ENCODE data around the gene AFF3. TPM values are rescaled to one million over a fixed set of nuclear protein-coding genes. Genes with fewer than 3 reads are reported as not detected.

Gene AFF3
- total RNA-seq, 1 experiment from 2014 or later: 0.07 TPM

- Histone ChIP-seq H3K27me3 (ENCODE audit: control insufficient read depth, insufficient read depth, low read length) (no peaks in the 10 kb centered on the region), H3K4me3 (ENCODE audit: insufficient read depth, low read depth, low read length) (no peak overlapping the region), H3K36me3 (replicated peaks; ENCODE audit: control insufficient read depth, insufficient read depth, low read length) (no peaks in the 10 kb centered on the region)
- DNase-seq: no peak
These were observed 101.0 kb downstream of the AFF3 start for GRCh38 chr2:100041385-100041784.

GRCh38 chr2:100040906-100041305 lies 101.5 kb downstream of the AFF3 start:
- Histone ChIP-seq H3K4me3 (ENCODE audit: insufficient read depth, low read depth, low read length) (no peak overlapping the region), H3K36me3 (replicated peaks; ENCODE audit: control insufficient read depth, insufficient read depth, low read length) (no peaks in the 10 kb centered on the region), H3K27me3 (ENCODE audit: control insufficient read depth, insufficient read depth, low read length) (no peaks in the 10 kb centered on the region)
- DNase-seq: no peak

GRCh38 chr2:100039291-100039980 lies 103.0 kb downstream of the AFF3 start:
- DNase-seq: no peak
- no peaks in the 10 kb centered on the region for H3K27me3 ChIP-seq (ENCODE audit: control insufficient read depth, insufficient read depth, low read length)
- H3K4me3 ChIP-seq (ENCODE audit: insufficient read depth, low read depth, low read length): no peak overlapping the region
- H3K36me3 ChIP-seq (replicated peaks; ENCODE audit: control insufficient read depth, insufficient read depth, low read length): no peaks in the 10 kb centered on the region

GRCh38 chr2:100038011-100038410 lies 104.4 kb downstream of the AFF3 start:
- Histone ChIP-seq H3K27me3 (ENCODE audit: control insufficient read depth, insufficient read depth, low read length) (no peaks in the 10 kb centered on the region), H3K36me3 (replicated peaks; ENCODE audit: control insufficient read depth, insufficient read depth, low read length) (no peaks in the 10 kb centered on the region), H3K4me3 (ENCODE audit: insufficient read depth, low read depth, low read length) (no peak overlapping the region)
- DNase-seq: peak; percentile 23

GRCh38 chr2:100036793-100037192 lies 105.6 kb downstream of the AFF3 start:
- no peaks in the 10 kb centered on the region for H3K27me3 ChIP-seq (ENCODE audit: control insufficient read depth, insufficient read depth, low read length)
- H3K4me3 ChIP-seq (ENCODE audit: insufficient read depth, low read depth, low read length): no peak overlapping the region
- H3K36me3 ChIP-seq (replicated peaks; ENCODE audit: control insufficient read depth, insufficient read depth, low read length): no peaks in the 10 kb centered on the region
- DNase-seq: no peak

GRCh38 chr2:100036026-100036425 lies 106.4 kb downstream of the AFF3 start:
- no peak for DNase-seq
- Histone ChIP-seq H3K27me3 (ENCODE audit: control insufficient read depth, insufficient read depth, low read length) (no peaks in the 10 kb centered on the region), H3K4me3 (ENCODE audit: insufficient read depth, low read depth, low read length) (no peak overlapping the region), H3K36me3 (replicated peaks; ENCODE audit: control insufficient read depth, insufficient read depth, low read length) (no peaks in the 10 kb centered on the region)

- H3K4me3 ChIP-seq (ENCODE audit: insufficient read depth, low read depth, low read length): no peak overlapping the region
- H3K27me3 ChIP-seq (ENCODE audit: control insufficient read depth, insufficient read depth, low read length): no peaks in the 10 kb centered on the region
- no peaks in the 10 kb centered on the region for H3K36me3 ChIP-seq (replicated peaks; ENCODE audit: control insufficient read depth, insufficient read depth, low read length)
- DNase-seq: no peak
These were observed 108.0 kb downstream of the AFF3 start for GRCh38 chr2:100034431-100034830.

GRCh38 chr2:100033976-100034375 lies 108.4 kb downstream of the AFF3 start:
- H3K36me3 ChIP-seq (replicated peaks; ENCODE audit: control insufficient read depth, insufficient read depth, low read length): no peaks in the 10 kb centered on the region
- no peak overlapping the region for H3K4me3 ChIP-seq (ENCODE audit: insufficient read depth, low read depth, low read length)
- no peaks in the 10 kb centered on the region for H3K27me3 ChIP-seq (ENCODE audit: control insufficient read depth, insufficient read depth, low read length)
- no peak for DNase-seq

- no peak overlapping the region for H3K4me3 ChIP-seq (ENCODE audit: insufficient read depth, low read depth, low read length)
- no peak for DNase-seq
- H3K36me3 ChIP-seq (replicated peaks; ENCODE audit: control insufficient read depth, insufficient read depth, low read length): no peaks in the 10 kb centered on the region
- H3K27me3 ChIP-seq (ENCODE audit: control insufficient read depth, insufficient read depth, low read length): no peaks in the 10 kb centered on the region
These were observed 110.8 kb downstream of the AFF3 start for GRCh38 chr2:100031604-100032003.

- no peak for DNase-seq
- H3K4me3 ChIP-seq (ENCODE audit: insufficient read depth, low read depth, low read length): no peak overlapping the region
These were observed 112.9 kb downstream of the AFF3 start for GRCh38 chr2:100029460-100029859.

GRCh38 chr2:100021791-100022340 lies 120.5 kb downstream of the AFF3 start:
- no peak for DNase-seq
- Histone ChIP-seq H3K4me3 (ENCODE audit: insufficient read depth, low read depth, low read length) (no peak overlapping the region), H3K27me3 (ENCODE audit: control insufficient read depth, insufficient read depth, low read length) (no peaks in the 10 kb centered on the region), H3K36me3 (replicated peaks; ENCODE audit: control insufficient read depth, insufficient read depth, low read length) (no peaks in the 10 kb centered on the region)

More at GRCh38 chr2:100029460-100029859, 112.9 kb downstream of the AFF3 start:
- no peaks in the 10 kb centered on the region for H3K36me3 ChIP-seq (replicated peaks; ENCODE audit: control insufficient read depth, insufficient read depth, low read length)
- no peaks in the 10 kb centered on the region for H3K27me3 ChIP-seq (ENCODE audit: control insufficient read depth, insufficient read depth, low read length)

GRCh38 chr2:100019499-100019898 lies 122.9 kb downstream of the AFF3 start:
- DNase-seq: no peak
- Histone ChIP-seq H3K4me3 (ENCODE audit: insufficient read depth, low read depth, low read length) (no peak overlapping the region), H3K27me3 (ENCODE audit: control insufficient read depth, insufficient read depth, low read length) (no peaks in the 10 kb centered on the region), H3K36me3 (replicated peaks; ENCODE audit: control insufficient read depth, insufficient read depth, low read length) (no peaks in the 10 kb centered on the region)

- no peaks in the 10 kb centered on the region for H3K36me3 ChIP-seq (replicated peaks; ENCODE audit: control insufficient read depth, insufficient read depth, low read length)
- no peak for DNase-seq
- no peak overlapping the region for H3K4me3 ChIP-seq (ENCODE audit: insufficient read depth, low read depth, low read length)
- H3K27me3 ChIP-seq (ENCODE audit: control insufficient read depth, insufficient read depth, low read length): no peaks in the 10 kb centered on the region
These were observed 123.8 kb downstream of the AFF3 start for GRCh38 chr2:100018341-100019193.

- no peaks in the 10 kb centered on the region for H3K27me3 ChIP-seq (ENCODE audit: control insufficient read depth, insufficient read depth, low read length)
- no peak for DNase-seq
- no peak overlapping the region for H3K4me3 ChIP-seq (ENCODE audit: insufficient read depth, low read depth, low read length)
- no peaks in the 10 kb centered on the region for H3K36me3 ChIP-seq (replicated peaks; ENCODE audit: control insufficient read depth, insufficient read depth, low read length)
These were observed 124.8 kb downstream of the AFF3 start for GRCh38 chr2:100017633-100018032.

- Histone ChIP-seq H3K4me3 (ENCODE audit: insufficient read depth, low read depth, low read length) (no peak overlapping the region), H3K27me3 (ENCODE audit: control insufficient read depth, insufficient read depth, low read length) (no peaks in the 10 kb centered on the region), H3K36me3 (replicated peaks; ENCODE audit: control insufficient read depth, insufficient read depth, low read length) (no peaks in the 10 kb centered on the region)
- DNase-seq: no peak
These were observed 125.6 kb downstream of the AFF3 start for GRCh38 chr2:100016756-100017155.

All from H7 (cell line).